ENCODE results near the gene ZNF708. TPM values are rescaled to one million over a fixed set of nuclear protein-coding genes. Genes with fewer than 3 reads are reported as not detected.
"Not testable (repeated sequence)": the region's sequence is repeated elsewhere in the genome, so short reads cannot be mapped to it uniquely, and the experiment has no call there.

Gene ZNF708
- polyA plus RNA-seq, 1 donor = 20.4 TPM

DNA sequence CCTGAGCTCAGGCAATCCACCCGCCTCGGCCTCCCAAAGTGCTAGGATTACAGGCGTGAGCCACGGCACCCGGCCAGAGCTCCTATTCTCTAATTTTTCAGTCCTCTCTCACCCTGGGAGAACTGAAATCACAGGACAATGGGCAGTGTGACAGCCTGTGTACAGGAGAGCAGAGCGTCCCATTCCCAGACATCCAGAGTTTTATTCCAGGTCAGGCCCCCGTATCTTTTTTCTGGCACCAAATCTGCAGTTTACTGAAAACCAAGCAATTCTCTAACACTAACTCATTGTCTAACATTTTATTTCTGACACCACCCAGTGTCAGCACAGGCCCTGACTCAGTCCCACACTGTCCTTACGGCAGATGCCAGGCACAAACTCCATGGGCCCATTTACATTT is 6.7 kb downstream of the ZNF708 start:
- no peak overlapping the region for H3K4me3 ChIP-seq (ENCODE audit: low read length)
- no CpG with 5 or more reads among the region's 8 CpGs for WGBS (ENCODE audit: insufficient coverage, low lambda C conversion rate)
- H3K9me3 ChIP-seq (ENCODE audit: control insufficient read depth, low read depth, low read length) = no peaks in the 10 kb centered on the region
- no peaks in the 10 kb centered on the region for H3K27me3 ChIP-seq (ENCODE audit: control insufficient read depth, insufficient read depth, low read length)
- H3K27ac ChIP-seq (ENCODE audit: low read length) = no peak overlapping the region
- no peaks in the 10 kb centered on the region for H3K4me1 ChIP-seq (ENCODE audit: control insufficient read depth, insufficient read depth, low read length)
- DNase-seq = no peak
- peaks cover 6% of the 10 kb centered on the region for H3K36me3 ChIP-seq (ENCODE audit: control insufficient read depth, insufficient read depth, low read length)

DNA sequence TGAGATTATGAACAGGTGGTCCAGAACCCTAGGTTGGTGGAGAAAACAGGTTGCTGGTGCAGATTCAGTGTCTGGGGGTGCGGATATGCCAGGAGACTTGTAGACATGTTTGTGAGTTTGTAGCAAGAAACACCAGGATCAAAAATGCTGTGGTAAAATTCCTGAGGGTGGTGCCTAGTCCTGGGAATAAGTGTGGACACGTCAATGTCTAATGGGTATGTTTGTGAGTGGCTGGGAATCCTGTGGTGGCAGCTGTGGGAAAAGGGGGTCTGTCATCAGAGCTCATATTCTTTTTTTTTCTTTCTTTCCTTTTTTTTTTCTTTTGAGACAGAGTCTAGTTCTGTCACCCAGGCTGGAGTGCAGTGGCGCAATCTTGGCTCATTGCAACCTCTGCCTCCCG is 7.2 kb downstream of the ZNF708 start:
- Histone ChIP-seq H3K9me3 (ENCODE audit: control insufficient read depth, low read depth, low read length) (no peaks in the 10 kb centered on the region), H3K4me1 (ENCODE audit: control insufficient read depth, insufficient read depth, low read length) (no peaks in the 10 kb centered on the region), H3K36me3 (ENCODE audit: control insufficient read depth, insufficient read depth, low read length) (peaks cover 6% of the 10 kb centered on the region), H3K27me3 (ENCODE audit: control insufficient read depth, insufficient read depth, low read length) (no peaks in the 10 kb centered on the region), H3K4me3 (ENCODE audit: low read length) (no peak overlapping the region), H3K27ac (ENCODE audit: low read length) (no peak overlapping the region)
- no CpG with 5 or more reads among the region's 4 CpGs for WGBS (ENCODE audit: insufficient coverage, low lambda C conversion rate)
- DNase-seq = no peak

DNA sequence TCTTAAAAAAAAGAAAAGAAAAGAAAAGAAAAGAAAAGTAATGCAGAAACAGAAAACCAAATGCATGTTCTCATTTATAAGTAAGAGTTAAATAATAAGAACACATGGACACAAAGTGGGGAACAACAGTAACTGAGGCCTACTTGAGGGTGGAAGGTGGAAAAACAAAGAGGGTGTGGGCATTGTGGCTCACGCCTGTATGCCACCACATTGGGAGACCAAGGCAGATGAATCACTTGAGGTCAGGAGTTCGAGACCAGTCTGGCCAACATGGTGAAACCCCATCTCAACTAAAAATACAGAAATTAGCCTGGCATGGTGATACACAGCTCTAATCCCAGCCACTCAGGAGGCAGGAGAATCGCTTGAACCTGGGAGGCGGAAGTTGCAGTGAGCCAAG is 8.1 kb downstream of the ZNF708 start:
- WGBS (ENCODE audit: insufficient coverage, low lambda C conversion rate) = 100% methylated on average over 2 of the region's 4 CpGs
- DNase-seq = no peak
- Histone ChIP-seq H3K9me3 (ENCODE audit: control insufficient read depth, low read depth, low read length) (no peaks in the 10 kb centered on the region), H3K4me1 (ENCODE audit: control insufficient read depth, insufficient read depth, low read length) (no peaks in the 10 kb centered on the region), H3K4me3 (ENCODE audit: low read length) (no peak overlapping the region), H3K27me3 (ENCODE audit: control insufficient read depth, insufficient read depth, low read length) (no peaks in the 10 kb centered on the region), H3K36me3 (ENCODE audit: control insufficient read depth, insufficient read depth, low read length) (peaks cover 2% of the 10 kb centered on the region), H3K27ac (ENCODE audit: low read length) (no peak overlapping the region)

DNA sequence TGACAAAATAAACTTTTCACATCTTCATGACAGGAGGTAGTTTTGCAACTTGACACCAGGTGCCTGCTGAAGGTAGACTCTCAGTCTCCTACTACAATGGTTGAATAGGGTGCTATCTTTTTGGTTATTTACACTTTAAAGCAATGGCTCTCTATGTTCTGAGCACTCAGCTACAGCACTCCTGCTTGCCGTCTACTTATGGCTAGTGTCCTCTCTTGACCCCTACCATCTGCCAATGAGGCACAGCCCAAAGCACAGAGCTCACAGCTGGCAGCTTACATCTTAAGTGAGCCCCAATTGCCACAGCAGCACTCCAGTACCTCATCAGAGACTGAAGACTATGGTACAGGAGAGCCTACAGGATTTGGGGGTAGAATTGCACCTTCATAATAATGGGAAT is 11.4 kb downstream of the ZNF708 start:
- H3K36me3 ChIP-seq (ENCODE audit: control insufficient read depth, insufficient read depth, low read length) = peaks cover 2% of the 10 kb centered on the region
- no CpG with 5 or more reads among the region's 1 CpG for WGBS (ENCODE audit: insufficient coverage, low lambda C conversion rate)
- no peak overlapping the region for H3K27ac ChIP-seq (ENCODE audit: low read length)
- H3K9me3 ChIP-seq (ENCODE audit: control insufficient read depth, low read depth, low read length) = no peaks in the 10 kb centered on the region
- no peaks in the 10 kb centered on the region for H3K27me3 ChIP-seq (ENCODE audit: control insufficient read depth, insufficient read depth, low read length)
- DNase-seq = no peak
- no peaks in the 10 kb centered on the region for H3K4me1 ChIP-seq (ENCODE audit: control insufficient read depth, insufficient read depth, low read length)
- no peak overlapping the region for H3K4me3 ChIP-seq (ENCODE audit: low read length)

DNA sequence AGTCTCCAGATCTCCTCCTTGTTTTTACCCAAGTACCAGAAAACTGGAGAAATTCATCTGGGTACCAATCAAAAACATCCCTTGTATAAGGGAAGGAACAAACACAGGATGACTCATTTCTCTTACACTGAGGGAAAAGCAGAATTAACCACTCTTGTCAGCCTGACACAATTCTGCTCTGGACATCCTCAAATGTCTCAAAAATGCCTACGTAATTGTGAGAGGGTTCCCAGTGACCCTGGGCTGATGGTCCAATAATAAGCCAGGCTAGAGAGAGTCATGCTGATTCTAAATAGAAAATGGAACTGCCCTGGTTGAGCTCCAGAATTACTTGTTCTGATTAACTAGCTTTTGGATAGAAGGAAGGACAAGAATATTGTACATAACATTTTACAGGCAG is 14.5 kb downstream of the ZNF708 start:
- no CpG with 5 or more reads among the region's 1 CpG for WGBS (ENCODE audit: insufficient coverage, low lambda C conversion rate)
- Histone ChIP-seq H3K4me3 (ENCODE audit: low read length) (no peak overlapping the region), H3K36me3 (ENCODE audit: control insufficient read depth, insufficient read depth, low read length) (peaks cover 2% of the 10 kb centered on the region), H3K4me1 (ENCODE audit: control insufficient read depth, insufficient read depth, low read length) (no peaks in the 10 kb centered on the region), H3K27me3 (ENCODE audit: control insufficient read depth, insufficient read depth, low read length) (no peaks in the 10 kb centered on the region), H3K9me3 (ENCODE audit: control insufficient read depth, low read depth, low read length) (no peaks in the 10 kb centered on the region), H3K27ac (ENCODE audit: low read length) (no peak overlapping the region)
- DNase-seq = no peak

DNA sequence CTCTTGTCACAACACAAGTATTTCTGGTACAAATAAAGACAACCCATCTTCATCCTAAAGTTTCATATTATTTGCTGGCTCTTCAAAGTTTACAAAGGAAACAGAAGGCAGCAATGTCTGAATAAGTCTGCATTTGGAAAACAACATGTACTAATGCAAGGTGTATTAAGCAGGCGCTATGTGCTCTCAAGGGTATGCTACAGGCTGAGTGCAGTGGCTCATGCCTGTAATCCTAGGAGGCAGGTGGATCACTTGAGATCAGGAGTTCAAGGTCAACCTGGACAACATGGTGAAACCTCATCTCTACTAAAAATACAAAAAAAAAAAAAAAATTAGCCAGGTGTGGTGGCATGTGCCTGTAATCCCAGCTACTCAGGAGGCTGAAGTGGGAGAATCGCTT is 16.4 kb downstream of the ZNF708 start:
- not testable (repeated sequence) for H3K9me3 ChIP-seq (ENCODE audit: control insufficient read depth, low read depth, low read length); H3K4me3 ChIP-seq (ENCODE audit: low read length); H3K27me3 ChIP-seq (ENCODE audit: control insufficient read depth, insufficient read depth, low read length); H3K27ac ChIP-seq (ENCODE audit: low read length); DNase-seq; H3K4me1 ChIP-seq (ENCODE audit: control insufficient read depth, insufficient read depth, low read length)
- no CpG with 5 or more reads among the region's 2 CpGs for WGBS (ENCODE audit: insufficient coverage, low lambda C conversion rate)
- peaks cover 14% of the 10 kb centered on the region for H3K36me3 ChIP-seq (ENCODE audit: control insufficient read depth, insufficient read depth, low read length)

DNA sequence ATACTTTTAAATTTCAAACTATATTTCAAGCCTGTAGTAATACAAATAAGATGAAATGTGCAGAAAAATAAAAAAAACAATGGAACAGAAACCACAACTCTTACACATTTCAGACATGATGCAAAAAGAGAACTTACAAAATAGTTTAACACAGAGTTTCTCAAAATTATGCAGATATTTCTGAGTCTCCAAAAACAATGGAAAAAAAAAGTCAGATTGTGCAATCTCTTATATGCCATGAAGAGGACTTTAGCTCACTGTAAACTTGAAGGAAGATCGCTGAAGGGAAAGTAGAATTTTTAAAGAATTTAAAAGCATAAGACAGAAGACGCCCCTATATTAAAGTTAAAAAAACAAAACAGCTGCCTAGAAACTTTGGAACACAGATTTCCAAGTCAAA is 20.4 kb downstream of the ZNF708 start:
- WGBS (ENCODE audit: insufficient coverage, low lambda C conversion rate) = 100% methylated on average over 1 of the region's 2 CpGs
- peaks cover 38% of the 10 kb centered on the region for H3K36me3 ChIP-seq (ENCODE audit: control insufficient read depth, insufficient read depth, low read length)

DNA sequence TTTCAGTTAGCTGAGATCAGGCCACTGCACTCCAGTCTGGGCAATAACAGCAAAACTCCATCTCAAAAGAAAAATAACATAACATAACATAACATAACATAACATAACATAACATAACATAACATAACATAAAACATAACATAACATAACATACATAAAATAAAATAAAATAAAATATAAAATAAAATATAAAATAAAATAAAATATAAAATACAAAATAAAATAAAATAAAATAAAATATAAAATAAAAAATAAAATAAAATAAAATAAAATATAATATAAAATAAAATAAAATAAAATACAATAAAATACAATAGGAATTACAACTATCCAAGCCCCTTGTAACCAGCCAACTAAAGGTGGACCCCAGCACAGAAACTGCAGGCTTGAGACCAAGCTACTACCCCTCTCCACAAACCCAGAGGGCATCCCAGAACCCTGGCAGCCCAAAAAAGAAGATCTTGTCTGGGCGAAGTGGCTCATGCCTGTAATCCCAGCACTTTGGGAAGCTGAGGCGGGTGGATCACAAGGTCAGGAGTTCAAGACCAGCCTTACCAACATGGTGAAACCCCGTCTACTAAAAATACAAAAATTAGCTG is 22.2 kb downstream of the ZNF708 start:
- not testable (repeated sequence) for H3K9me3 ChIP-seq (ENCODE audit: control insufficient read depth, low read depth, low read length); DNase-seq; H3K4me3 ChIP-seq (ENCODE audit: low read length); H3K27ac ChIP-seq (ENCODE audit: low read length); H3K4me1 ChIP-seq (ENCODE audit: control insufficient read depth, insufficient read depth, low read length); H3K27me3 ChIP-seq (ENCODE audit: control insufficient read depth, insufficient read depth, low read length)
- no CpG with 5 or more reads among the region's 3 CpGs for whole genome bisulfite sequencing (ENCODE audit: insufficient coverage, low lambda C conversion rate)
- peaks cover 43% of the 10 kb centered on the region for H3K36me3 ChIP-seq (ENCODE audit: control insufficient read depth, insufficient read depth, low read length)

More for the DNA sequence above, 20.4 kb downstream of the ZNF708 start:
- Histone ChIP-seq H3K9me3 (ENCODE audit: control insufficient read depth, low read depth, low read length) (no peaks in the 10 kb centered on the region), H3K4me3 (ENCODE audit: low read length) (no peak overlapping the region), H3K27me3 (ENCODE audit: control insufficient read depth, insufficient read depth, low read length) (no peaks in the 10 kb centered on the region), H3K27ac (ENCODE audit: low read length) (no peak overlapping the region), H3K4me1 (ENCODE audit: control insufficient read depth, insufficient read depth, low read length) (no peaks in the 10 kb centered on the region)
- DNase-seq = no peak

DNA sequence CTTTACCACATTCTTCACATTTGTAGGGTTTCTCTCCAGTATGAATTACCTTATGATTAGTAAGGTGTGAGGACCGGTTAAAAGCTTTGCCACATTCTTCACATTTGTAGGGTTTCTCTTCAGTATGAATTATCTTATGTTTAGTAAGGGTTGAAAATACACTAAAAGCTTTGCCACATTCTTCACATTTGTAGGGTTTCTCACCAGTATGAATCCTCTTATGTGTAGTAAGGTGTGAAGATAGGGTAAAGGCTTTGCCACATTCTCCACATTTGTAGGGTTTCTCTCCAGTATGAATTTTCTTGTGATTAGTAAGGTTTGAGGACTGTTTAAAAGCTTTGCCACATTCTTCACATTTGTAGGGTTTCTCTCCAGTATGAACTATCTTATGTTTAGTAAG is 35.4 kb downstream of the ZNF708 start:
- DNase-seq; H3K4me3 ChIP-seq (ENCODE audit: low read length); H3K27me3 ChIP-seq (ENCODE audit: control insufficient read depth, insufficient read depth, low read length); H3K4me1 ChIP-seq (ENCODE audit: control insufficient read depth, insufficient read depth, low read length); H3K27ac ChIP-seq (ENCODE audit: low read length): not testable (repeated sequence)
- no CpG with 5 or more reads among the region's 1 CpG for WGBS (ENCODE audit: insufficient coverage, low lambda C conversion rate)
- peaks cover 25% of the 10 kb centered on the region for H3K36me3 ChIP-seq (ENCODE audit: control insufficient read depth, insufficient read depth, low read length)
- H3K9me3 ChIP-seq (ENCODE audit: control insufficient read depth, low read depth, low read length) = peaks cover 23% of the 10 kb centered on the region

DNA sequence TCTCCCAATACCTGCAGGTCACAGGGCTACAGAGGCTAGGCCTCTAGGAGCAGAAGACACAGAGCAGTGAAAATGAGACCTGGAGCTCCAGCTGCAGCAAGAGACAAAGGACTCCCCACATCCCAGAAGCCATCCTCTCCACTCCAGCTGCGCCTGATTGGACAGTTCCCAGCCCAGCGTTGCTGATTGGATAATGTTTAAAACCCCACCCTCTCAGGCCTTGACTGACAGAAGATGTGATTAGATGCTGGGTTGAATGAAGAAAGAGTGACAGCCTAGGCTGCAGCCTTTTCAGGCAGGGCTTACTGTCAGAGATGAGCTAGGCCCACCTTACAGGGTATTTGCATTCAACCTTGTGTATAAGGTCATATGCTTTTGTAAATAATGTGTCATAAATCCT is 59.4 kb downstream of the ZNF708 start:
- WGBS (ENCODE audit: insufficient coverage, low lambda C conversion rate) = no CpG with 5 or more reads among the region's 2 CpGs
- no peak overlapping the region for H3K4me3 ChIP-seq (ENCODE audit: low read length)
- no peaks in the 10 kb centered on the region for H3K27me3 ChIP-seq (ENCODE audit: control insufficient read depth, insufficient read depth, low read length)
- H3K36me3 ChIP-seq (ENCODE audit: control insufficient read depth, insufficient read depth, low read length) = no peaks in the 10 kb centered on the region
- peaks cover 8% of the 10 kb centered on the region for H3K9me3 ChIP-seq (ENCODE audit: control insufficient read depth, low read depth, low read length)
- H3K4me1 ChIP-seq (ENCODE audit: control insufficient read depth, insufficient read depth, low read length) = no peaks in the 10 kb centered on the region
- no peak overlapping the region for H3K27ac ChIP-seq (ENCODE audit: low read length)
- DNase-seq = no peak

DNA sequence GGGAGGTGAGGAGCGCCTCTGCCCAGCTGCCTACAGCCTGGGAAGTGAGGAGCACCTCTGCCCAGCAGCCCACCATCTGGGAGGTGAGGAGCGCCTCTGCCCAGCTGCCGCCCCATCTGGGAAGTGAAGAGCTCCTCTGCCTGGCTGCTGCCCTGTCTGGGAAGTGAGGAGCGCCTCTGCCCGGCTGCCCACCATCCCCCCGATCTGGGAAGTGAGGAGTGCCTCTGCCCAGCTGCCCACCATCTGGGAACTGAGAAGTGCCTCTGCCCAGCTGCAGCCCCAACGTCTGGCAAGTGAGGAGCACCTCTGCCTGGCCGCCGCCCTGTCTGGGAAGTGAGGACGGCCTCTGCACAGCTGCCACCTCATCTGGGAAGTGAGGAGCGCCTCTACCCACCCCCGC is 64.3 kb downstream of the ZNF708 start:
- no peaks in the 10 kb centered on the region for H3K27me3 ChIP-seq (ENCODE audit: control insufficient read depth, insufficient read depth, low read length)
- H3K9me3 ChIP-seq (ENCODE audit: control insufficient read depth, low read depth, low read length) = peaks cover 31% of the 10 kb centered on the region
- no peak overlapping the region for H3K27ac ChIP-seq (ENCODE audit: low read length)
- H3K4me3 ChIP-seq (ENCODE audit: low read length) = no peak overlapping the region
- WGBS (ENCODE audit: insufficient coverage, low lambda C conversion rate) = no CpG with 5 or more reads among the region's 12 CpGs
- DNase-seq = no peak
- H3K4me1 ChIP-seq (ENCODE audit: control insufficient read depth, insufficient read depth, low read length) = no peaks in the 10 kb centered on the region
- no peaks in the 10 kb centered on the region for H3K36me3 ChIP-seq (ENCODE audit: control insufficient read depth, insufficient read depth, low read length)
